ENCODE measurements around the gene IGF1R.
"Not testable (repeated sequence)": the region's sequence is repeated elsewhere in the genome, so short reads cannot be mapped to it uniquely, and the experiment has no call there.

DNA sequence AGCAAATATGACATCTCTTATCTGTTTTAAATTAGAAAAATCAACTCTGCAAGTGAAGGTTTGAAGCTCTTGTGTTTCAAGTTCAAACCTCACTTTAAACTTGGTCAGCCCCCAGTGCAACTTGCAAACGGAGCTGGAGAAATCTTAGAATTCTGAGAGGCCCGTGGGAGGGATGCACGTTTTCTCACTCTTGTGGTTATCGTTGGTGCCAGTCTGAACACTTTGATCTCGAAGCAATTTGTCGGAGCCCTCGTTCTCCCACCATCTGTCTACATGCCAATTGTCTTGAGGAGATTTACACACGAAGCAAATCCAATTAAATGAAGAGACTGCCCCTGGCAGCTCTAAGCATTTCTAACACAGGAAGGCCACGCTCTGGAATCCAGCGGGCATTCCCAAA is 355.0 kb downstream of the IGF1R start:
- TF ChIP-seq, protein P1, sequence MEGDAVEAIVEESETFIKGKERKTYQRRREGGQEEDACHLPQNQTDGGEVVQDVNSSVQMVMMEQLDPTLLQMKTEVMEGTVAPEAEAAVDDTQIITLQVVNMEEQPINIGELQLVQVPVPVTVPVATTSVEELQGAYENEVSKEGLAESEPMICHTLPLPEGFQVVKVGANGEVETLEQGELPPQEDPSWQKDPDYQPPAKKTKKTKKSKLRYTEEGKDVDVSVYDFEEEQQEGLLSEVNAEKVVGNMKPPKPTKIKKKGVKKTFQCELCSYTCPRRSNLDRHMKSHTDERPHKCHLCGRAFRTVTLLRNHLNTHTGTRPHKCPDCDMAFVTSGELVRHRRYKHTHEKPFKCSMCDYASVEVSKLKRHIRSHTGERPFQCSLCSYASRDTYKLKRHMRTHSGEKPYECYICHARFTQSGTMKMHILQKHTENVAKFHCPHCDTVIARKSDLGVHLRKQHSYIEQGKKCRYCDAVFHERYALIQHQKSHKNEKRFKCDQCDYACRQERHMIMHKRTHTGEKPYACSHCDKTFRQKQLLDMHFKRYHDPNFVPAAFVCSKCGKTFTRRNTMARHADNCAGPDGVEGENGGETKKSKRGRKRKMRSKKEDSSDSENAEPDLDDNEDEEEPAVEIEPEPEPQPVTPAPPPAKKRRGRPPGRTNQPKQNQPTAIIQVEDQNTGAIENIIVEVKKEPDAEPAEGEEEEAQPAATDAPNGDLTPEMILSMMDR (IDR thresholded peaks at IDR 0.05; ENCODE audit: borderline replicate concordance, extremely low read depth, low read length, poor library complexity, severe bottlenecking): not testable (repeated sequence)
- not testable (repeated sequence) for TF ChIP-seq EZH2 (IDR thresholded peaks at IDR 0.05; ENCODE audit: borderline replicate concordance, low read depth, low read length, severe bottlenecking)

All from DND-41 (cell line).